Left cardiac atrium (tissue), 4 donors: ENCODE measurements around the gene SLC29A2. TPM values are rescaled to one million over a fixed set of nuclear protein-coding genes. Genes with fewer than 3 reads are reported as not detected.

Experiments
- ATAC-seq, 2 donors: fragments of 200-7000 bp; cut with Tn5 transposase; one replicate each; pipeline ENCODE4 v1.9.1; 2020; ENCODE audit warnings: mild to moderate bottlenecking in 2 of 2, moderate library complexity in 2 of 2
- DNase-seq: peaks from one replicate; pipeline ENCODE4 v3.0.0-alpha.2; 2020
- intact Hi-C, 2 donors: fragments of 100-400 bp; cut with DNase I; formaldehyde crosslinking; loops; one replicate each; pipeline versions ENCODE4 v1.14.1 to v1.15.1; 2022 to 2023
- long read RNA-seq: library from polyadenylated mRNA; unstranded; transcript quantifications from one replicate; pipeline ENCODE4 v2.0.0, GENCODE V29; 2021
- total RNA-seq, 2 donors: library from RNA; stranded (reverse); fragmentation: NEBNext Ultra II Directional; extraction: Animal tissue kit (Norgen Biotek cat#: 25700); gene quantifications; one replicate each; pipeline ENCODE4 v1.2.1, GENCODE V29; 2021
- donor health status: DM: no; HTN: yes; CAD: no.
- donor health status: DM: no; HTN: yes; CAD: no; lungs with severe emphysema.
- donor health status: DM: yes; HTN: yes; CAD: no.
- donor health status: Dilated cardiomyopathy.

The SLC29A2 gene, protein sequence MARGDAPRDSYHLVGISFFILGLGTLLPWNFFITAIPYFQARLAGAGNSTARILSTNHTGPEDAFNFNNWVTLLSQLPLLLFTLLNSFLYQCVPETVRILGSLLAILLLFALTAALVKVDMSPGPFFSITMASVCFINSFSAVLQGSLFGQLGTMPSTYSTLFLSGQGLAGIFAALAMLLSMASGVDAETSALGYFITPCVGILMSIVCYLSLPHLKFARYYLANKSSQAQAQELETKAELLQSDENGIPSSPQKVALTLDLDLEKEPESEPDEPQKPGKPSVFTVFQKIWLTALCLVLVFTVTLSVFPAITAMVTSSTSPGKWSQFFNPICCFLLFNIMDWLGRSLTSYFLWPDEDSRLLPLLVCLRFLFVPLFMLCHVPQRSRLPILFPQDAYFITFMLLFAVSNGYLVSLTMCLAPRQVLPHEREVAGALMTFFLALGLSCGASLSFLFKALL
- 10 to 100 TPM; 15.1 to 16.6 TPM for total RNA-seq
- long read RNA-seq, transcript SLC29A2-202 (12 exons, 2,514 nt) = major isoform, 5 of 26 reads
- long read RNA-seq, partial matches to known transcripts = 13 of 26 reads
- long read RNA-seq, other reads (novel, unspliced or antisense) = 7 of 26 reads

DNA sequence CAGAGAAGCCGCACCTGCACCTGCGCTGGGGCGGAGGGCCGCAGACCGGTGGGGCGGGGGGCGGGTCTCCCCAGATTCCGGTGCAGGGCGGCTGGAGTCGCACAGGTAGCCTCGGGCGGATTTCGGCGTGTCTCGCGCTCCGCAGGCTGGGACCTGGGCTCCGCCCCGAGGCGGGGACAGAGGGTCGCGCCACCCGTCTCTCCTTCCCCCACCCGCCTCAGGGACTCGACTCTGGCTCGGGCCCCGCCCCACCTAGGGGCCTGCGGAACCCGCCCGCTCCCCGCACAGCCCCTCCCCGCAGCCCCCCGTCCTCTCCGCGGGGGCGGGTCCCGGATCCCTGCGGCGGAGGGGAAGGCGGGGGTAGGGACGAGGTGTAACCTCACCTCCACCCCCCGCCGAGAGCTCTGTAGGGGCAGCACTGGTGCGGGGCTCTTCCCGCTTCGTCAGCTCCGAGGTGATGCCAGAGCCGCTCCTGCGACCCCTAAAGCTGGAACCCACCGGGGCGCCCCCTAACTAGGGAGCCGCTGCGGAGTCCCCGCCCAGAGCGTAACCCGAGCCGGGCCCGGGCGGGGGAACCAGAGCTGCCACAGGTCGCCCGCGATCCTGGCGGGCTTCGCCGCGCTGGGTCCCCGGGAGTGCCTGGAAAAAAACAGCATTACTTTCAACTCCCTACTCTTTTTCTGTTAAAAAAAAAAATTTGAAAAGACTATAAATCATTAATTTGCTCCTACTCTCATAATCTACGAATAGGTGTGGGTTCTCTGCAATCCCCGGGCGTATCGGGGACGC, at the start of gene SLC29A2:
Gene SLC29A2 (minus strand): TSS at position 134 of the 789 bp plus-strand sequence. CDS start 169 bp downstream, outside the sequence.
- ATAC-seq (peak; percentile 82 to 84), DNase-seq (peak; percentile 73)
- intact Hi-C loops = no loop called here

DNA sequence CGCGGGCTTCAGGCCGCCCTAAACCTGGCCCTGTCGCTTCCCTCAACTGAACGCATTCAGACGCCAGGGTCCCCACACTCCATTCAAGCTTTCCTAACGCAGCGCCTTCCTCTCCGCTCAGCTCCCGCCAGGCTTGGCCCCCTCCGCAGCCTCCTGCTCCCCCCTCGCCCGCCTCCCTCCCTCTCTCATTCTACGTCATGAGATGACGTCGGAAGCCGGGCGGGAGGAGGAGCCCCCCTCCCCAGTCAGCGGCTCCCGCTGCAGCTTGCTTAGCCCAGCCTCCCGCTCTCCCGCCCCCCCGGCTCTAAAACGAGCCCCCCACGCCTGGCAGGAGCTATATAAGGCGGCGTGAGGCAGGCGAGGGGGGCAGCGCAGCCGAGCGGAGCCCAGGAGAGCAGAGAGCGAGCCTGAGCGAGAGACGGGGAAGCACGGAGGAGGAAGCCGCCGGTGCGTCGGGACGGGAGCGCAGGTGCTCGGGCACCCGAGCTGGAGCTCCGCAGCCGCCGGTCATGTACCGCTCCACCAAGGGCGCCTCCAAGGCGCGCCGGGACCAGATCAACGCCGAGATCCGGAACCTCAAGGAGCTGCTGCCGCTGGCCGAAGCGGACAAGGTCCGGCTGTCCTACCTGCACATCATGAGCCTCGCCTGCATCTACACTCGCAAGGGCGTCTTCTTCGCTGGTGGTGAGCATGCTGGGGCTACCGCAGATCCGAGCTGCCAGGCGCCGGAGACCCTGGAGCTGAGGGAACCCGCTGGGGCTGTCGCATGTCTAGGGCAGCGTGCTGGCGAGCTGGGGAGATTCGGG, 49.3 kb upstream of the SLC29A2 start, which contains the start of gene NPAS4:
Gene NPAS4 (plus strand): TSS at position 365 of the 806 bp plus-strand sequence. CDS start 145 bp downstream, at position 510.
- ATAC-seq = no peak
- no peak for DNase-seq
- intact Hi-C loops = no loop called here

DNA sequence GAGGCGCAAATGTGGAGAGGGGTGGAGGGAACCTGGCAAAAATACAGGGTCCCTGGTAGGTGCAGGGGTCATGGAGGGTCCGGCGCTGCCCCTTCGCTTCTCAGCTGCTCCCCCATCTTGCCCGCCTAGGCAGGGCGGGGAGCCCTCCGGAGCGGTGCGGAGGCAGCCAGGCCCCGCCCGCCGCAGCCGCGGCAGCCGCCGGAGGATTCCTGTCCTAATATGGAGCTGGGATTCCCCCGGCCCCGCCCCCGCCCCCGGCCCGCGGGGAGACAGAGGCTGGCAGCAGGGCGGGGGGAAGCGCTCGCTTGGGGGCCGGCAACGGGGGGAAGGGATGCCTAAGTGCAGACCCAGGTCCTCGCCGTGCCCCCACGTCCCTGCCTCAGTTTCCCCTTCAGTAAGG, 48.3 kb upstream of the SLC29A2 start:
- intact Hi-C loops = no loop called here
- ATAC-seq (no peak), DNase-seq (no peak)

DNA sequence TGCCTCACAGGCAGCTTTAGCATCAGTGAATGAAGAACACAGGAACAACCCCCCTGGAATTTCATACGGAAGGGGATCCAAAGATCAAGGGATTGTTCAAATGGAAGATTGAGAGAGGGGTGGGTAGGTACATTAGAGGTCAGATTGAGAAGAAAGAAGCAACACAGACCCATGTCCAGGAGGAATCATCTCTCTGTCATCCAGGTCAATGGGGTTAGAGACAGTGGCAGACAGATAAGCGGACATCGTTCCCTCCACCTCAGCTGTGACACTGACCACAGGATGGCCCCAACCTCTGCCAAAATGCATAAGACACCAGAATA, 47.4 kb upstream of the SLC29A2 start:
- DNase-seq (no peak), ATAC-seq (no peak)
- intact Hi-C loops = no loop called here

DNA sequence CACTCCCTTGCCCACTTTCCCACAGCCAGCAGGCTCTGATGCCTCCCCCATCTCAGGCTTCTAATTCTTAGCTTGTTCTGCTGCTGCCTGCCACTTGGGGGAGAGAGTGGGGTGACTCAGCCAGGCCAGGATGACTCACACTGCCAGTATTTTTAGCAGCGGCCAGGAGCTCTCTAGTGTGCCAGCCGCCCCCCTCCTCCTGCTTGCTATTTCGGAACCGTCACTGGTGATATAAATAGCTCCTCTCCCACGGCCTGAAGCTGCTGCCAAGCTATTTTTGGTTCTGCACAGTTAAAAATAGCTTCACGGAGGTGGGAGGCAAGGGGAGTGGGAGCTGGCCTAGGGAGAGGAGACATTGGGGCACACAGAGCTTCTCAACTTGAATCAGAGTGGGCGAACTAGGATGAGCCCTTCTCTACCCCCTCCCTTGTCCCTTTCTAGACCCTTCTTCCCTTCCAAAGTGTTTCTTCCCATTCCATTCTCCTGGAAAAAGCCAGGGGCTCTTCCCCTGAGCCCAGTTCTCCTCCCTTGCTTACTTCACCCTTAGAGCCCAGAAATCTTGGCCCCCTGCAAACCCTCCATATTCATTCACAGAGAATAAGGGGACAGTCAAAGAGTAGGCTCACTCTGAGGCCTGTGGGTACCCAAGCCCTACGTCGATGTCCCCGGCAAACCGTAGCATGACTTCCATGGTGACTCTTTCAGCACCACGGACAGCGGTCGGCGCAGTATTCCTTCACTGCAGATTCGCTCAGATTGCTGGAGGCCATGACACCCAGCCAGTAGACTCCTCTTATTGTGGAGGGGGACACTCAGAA, 46.8 kb upstream of the SLC29A2 start:
- DNase-seq (peak; percentile 83), ATAC-seq (peak; percentile 91 to 94)
- intact Hi-C loops = no loop called here

DNA sequence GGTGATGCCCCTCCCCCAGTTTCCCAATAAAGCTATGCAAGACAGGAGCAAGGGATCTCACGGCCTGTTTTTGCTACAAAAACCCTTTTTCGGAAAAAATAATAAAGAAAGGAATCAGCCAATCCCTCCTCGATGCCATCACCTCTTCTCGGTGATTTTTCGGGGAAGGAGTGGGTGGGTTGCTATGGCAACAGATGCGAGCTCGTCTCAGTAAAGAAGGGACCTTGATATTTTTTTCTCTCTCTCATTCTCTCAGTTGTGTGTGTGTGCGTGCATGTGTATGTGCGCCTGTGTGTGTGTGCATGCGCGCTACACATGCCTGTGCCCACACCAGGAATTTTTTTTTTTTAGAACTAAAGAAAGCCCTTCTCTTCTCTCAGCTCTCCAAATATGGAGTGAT, 45.4 kb upstream of the SLC29A2 start:
- DNase-seq = no peak
- ATAC-seq = no peak
- intact Hi-C loops = no loop called here

DNA sequence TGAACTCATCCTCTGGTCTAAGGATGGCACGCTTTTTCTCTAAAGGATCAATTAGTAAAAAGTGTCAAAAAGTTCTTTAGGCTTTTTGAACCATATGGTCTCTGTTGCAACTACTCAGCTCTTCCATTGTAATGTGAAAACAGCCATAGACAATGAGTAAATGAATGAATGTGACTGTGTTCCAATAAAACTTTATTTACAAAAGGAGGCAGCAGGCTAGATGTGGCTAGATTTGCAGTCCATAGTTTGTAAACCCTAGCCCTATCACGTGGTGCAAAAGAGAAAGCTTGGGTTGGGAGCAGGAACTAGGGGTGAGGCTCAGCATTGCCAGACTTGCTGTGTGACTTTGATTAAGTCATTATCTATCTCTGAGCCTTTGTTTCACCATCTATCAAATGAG, 43.9 kb upstream of the SLC29A2 start:
- intact Hi-C loops = no loop called here
- DNase-seq (no peak), ATAC-seq (no peak)

DNA sequence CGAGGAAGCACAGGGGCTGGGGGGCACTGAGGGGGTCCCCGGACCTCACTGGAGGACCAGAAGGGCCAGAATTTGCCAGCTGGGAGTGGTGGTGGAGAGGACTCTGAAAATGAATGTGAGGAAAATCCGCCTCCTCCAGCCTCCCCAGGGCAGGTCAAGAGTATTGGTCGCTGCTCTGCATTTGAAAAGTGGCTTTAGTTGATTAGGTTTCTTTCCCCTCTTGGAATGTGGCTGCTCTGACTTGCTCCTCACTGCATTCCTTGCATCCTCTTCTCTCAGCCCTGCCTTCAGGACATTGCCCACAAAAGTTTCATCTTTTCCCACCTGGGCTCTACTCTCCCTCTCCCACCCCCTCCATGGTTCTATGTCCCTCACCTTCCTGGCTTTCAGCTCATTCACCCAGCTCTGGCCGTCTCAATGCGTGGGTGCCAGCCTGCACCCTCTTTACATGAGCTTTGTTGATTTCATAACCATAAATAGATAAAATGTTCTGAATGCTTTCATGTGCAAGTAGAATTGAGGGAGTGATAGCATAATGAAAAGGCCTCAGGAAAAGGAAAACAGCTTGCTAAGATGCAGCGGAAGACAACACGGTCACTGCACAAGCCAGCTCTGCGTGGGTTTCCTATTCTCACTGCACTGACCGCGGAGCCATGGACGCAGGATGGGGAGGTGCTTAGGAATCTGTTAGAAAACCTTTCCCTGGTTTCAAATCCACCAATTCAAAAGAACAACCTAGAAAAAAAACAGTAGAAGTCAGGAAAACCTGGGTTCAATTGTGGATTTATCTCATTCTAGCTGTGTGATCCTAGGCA, 42.8 kb upstream of the SLC29A2 start:
- intact Hi-C loops = no loop called here
- no peak for ATAC-seq
- DNase-seq = no peak

DNA sequence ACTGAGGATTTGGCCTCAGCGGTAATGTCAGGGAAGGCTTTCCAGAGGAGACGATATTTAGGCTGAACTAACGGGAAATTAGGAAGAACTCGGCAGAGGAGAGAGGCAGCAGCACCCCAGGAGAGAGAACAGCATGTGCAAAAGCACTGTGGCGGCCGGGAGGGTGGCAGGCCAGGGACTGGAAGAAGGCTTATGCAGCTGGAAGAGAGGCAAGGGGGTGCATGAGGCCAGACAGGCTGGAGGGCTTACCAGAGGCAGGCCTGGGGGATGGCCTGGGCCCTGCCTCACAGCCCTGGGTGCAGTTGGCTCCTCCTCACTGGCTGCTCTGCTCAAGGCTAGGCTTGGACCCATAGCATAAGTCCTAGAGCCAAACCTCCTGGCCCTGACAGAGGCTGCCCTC, 41.6 kb upstream of the SLC29A2 start:
- intact Hi-C loops = no loop called here
- DNase-seq (no peak), ATAC-seq (no peak)

DNA sequence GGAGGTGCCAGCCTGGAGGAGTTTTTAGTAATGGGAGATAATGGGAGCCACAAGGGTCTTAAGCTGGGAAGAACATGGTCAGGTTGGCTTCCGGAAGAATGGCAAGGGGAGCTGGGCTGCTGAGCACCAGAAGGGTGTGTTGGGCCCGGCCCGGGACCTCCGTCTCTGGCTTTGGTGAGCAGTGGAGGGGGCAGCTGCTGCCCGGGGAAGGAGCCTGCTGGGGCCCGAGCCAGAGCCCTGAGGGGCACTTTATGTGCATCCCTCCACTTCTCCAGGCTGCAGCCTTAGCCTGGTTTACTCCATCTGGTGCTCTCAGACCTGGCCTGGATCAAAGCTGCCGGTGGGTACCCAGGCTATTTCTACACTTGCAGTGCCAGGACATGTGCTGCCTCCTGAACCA, 40.5 kb upstream of the SLC29A2 start:
- intact Hi-C loops = no loop called here
- DNase-seq (no peak), ATAC-seq (no peak)

DNA sequence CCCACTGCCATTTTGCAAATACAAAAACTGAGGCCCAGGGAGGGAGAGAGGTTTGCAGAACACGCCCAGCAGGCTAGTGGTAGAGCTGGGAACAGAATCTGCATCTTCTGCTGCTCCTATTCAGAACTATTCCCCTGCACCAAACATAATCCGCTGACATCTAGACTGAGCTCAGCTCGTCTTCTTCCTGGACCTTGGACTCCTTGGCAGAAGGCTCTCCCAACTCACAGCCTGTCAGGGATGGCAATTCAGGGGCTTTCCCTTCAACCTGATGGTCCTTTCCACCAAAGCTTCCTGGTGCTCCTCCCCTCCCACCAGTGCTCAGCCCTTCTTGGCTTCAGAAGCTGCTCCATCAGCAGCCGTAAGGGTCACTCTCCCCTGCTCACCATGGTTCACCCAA, 39.8 kb upstream of the SLC29A2 start:
- no peak for ATAC-seq
- intact Hi-C loops = no loop called here

DNA sequence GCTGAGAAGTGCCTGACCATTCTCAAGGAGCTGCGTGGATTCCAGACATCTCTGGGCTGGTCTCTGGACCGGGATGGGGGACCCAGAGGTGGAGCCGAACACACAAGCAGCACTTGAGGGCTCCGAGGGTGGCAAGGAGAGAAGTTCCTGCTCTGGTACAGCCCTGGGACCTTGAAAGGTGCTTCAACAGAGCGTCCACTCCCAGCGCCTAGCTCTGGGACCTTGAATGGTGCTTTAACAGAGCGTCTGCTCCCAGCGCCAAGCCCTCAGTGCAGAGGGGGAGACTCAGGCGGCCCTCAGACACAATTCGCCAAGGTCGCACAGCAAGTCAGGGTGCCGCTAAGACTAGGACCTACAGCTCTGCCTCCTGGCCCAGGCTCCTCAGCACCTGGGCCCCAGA, 38.6 kb upstream of the SLC29A2 start:
- ATAC-seq = no peak
- intact Hi-C loops = no loop called here

More for the DNA sequence above, 39.8 kb upstream of the SLC29A2 start:
- DNase-seq = no peak

DNA sequence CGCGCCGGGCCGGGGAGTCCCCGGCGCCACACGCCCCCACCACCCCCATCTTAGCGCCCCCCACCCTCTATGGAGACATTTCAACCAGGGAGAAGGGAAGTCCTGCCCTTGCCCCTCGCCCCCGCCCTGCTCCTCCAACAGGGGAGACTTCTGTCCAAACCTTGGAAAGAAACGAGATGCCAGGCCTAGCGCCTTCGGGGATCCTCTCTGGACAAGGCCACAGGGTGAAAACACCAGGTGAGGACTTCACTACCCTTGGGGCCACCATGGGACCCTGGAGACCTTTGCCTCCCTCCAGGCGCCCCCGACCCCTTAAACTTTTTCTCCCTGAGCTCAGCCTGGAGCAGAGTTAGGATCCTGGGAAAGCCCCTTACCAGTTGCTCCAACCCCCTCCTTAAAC, 37.7 kb upstream of the SLC29A2 start:
- DNase-seq = no peak
- intact Hi-C loops = loop anchor here in 1 of 2 donors (5.0 kb wide), 2 partner anchors 268 to 423 kb away; partner anchors contain the start of gene RBM4B
- no peak for ATAC-seq

More for the DNA sequence above, 38.6 kb upstream of the SLC29A2 start:
- no peak for DNase-seq

DNA sequence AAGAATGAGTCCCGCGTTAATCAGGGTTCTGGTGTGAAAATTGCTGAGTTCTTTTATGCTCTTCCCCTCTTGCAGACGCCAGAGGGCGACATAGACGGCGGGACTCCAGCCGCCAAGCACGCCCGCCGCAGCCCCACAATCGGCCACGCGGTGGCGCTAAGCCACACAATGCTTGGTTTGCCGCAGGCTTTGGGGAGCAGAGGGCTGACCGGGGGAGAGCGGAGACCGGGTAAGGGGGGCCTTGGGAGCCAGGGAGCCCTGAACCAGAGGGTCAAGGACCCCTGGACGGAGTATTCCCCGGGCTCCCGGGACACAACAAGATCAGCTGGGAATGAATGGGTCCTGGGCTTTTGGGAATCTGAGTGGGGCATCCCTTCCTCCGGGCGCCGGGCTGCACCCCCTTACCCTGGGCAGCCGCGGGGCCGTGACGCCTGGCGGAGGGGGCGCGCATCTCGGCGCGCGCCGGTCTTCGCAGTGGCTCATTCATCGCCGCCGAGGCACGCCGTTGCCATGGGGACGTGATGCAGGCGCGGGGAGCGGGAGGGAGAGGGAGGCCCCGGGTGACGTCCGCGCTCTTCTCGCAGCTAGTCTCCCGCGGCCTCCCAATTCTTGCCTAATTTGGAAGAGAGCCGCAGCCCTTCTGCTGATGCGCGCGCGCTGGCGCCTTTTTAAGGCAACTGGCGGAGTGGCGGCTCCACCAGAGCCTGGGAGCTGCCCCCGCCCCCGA, 37.1 kb upstream of the SLC29A2 start:
- peak; percentile 96 to 97 for ATAC-seq
- intact Hi-C loops = loop anchor here in 1 of 2 donors (1.0 to 5.0 kb wide), 3 partner anchors 22 to 424 kb away; partner anchors contain the start of gene RBM4B

DNA sequence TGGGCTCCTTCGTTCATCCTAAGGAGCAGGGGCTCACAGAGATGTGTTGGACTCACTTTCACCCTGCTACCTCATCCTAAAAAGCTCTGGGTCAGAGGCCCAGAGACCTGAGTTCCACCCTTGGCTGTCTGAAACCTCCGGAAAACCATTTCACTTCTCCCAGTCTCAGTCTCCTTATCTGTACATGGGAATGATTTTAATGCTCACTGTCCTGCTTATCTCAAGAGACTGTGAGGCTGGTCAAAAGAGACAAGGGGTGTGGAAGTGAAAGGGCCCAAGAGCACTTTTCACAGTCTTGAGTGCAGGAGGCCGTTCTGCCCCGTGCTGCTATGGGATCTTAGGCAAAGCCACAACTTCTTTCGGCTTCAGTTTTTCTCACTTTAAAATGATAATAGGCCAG, 36.1 kb upstream of the SLC29A2 start:
- DNase-seq (no peak), ATAC-seq (no peak)
- intact Hi-C loops = loop anchor here in 1 of 2 donors (1.0 to 5.0 kb wide), 3 partner anchors 23 to 425 kb away; partner anchors contain the start of gene RBM4B

More for the DNA sequence above, 37.1 kb upstream of the SLC29A2 start:
- peak; percentile 91 for DNase-seq

DNA sequence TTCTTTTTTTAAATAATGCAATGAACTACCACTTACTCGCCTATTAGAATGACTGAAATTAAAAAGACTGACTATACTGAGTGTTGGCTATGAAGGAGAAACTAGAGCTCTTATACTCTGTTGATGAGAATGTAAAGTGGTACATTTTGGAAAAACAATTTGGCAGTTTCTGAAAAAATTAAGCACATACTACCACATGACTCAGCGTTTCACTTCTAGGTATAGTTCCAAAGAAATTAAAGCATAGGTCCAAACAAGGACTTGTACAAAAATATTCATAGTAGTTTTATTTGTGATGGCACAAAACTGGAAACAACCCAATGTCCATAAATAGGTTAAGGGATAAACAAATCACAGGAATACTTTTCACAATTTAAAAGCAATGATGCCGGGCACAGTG, 22.4 kb upstream of the SLC29A2 start:
- ATAC-seq = no peak
- no peak for DNase-seq
- intact Hi-C loops = no loop called here

DNA sequence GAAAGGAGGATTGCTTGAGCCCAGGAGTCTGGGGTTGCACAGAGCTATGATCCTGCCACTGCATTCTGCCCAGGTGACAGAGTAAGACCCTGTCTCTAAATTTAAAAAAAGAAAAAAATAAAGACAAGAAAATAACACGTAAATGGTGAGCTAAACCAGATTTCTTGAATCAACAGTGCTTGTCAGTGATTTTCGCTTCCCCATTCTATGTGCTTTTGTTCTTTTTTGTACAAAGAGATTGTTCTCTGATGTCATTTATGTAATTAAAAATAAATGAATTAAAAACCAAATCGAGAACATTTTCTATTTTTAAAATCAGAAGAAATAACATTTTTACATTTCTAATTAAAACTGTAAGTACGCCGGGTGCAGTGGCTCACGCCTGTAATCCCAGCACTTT, 19.8 kb upstream of the SLC29A2 start:
- ATAC-seq (no peak), DNase-seq (no peak)
- intact Hi-C loops = no loop called here
